H1 (cell line): ENCODE data around the gene FAT2.

Experiments
- ATF3 ChIP-seq: IDR thresholded peaks from 2 replicates; pipeline ENCODE4 v1.6.1; 2011; ENCODE audit warnings: low read depth, mild to moderate bottlenecking, low read length; ENCODE audit not compliant: insufficient read depth
- CTCF ChIP-seq, 3 experiments: IDR thresholded peaks; 1 replicate in 2 of 3; 2 replicates in 1 of 3; pipeline versions ENCODE4 v1.5.1 to v1.6.1; 2011; ENCODE audit warnings: low read length in 3 of 3, mild to moderate bottlenecking in 3 of 3, inconsistent platforms in 2 of 3, low read depth in 1 of 3, moderate library complexity in 1 of 3; ENCODE audit not compliant: insufficient read depth in 1 of 3; ENCODE audit errors: control extremely low read depth in 1 of 3
- TCF12 ChIP-seq: IDR thresholded peaks from 2 replicates; pipeline ENCODE4 v1.6.1; 2011; ENCODE audit warnings: low read depth, mild to moderate bottlenecking, low read length

GRCh38 chr5:151598549-151598948 lies 7.4 kb upstream of the FAT2 start:
- TF ChIP-seq TCF12 (no peak), CTCF (IDR thresholded peaks at IDR 0.05; ENCODE audit: control extremely low read depth in 1 of 3, insufficient read depth in 1 of 3, low read depth in 1 of 3, low read length in 3 of 3) (no peak), ATF3 (no peak)
